Tibial artery (tissue), 4 donors: ENCODE measurements around the gene LOXHD1.

Experiments
- DNase-seq, 2 donors: peaks; one replicate each; pipeline ENCODE4 v3.0.0-alpha.2; 2019
- H3K27ac ChIP-seq, 2 donors: fragments of 200-600 bp; sonication (generic) in 1 of 2; 1 replicate in 1 of 2; 2 replicates in 1 of 2; pipeline ENCODE4 v1.5.1; 2018 to 2019; ENCODE audit warnings: mild to moderate bottlenecking in 1 of 2
- H3K27me3 ChIP-seq, 2 donors: fragments of 200-600 bp; sonication (generic) in 1 of 2; one replicate each; pipeline versions ENCODE4 v1.5.1 to v1.6.0; 2016 to 2019
- H3K36me3 ChIP-seq, 3 donors: fragments of 200-600 bp; sonication (generic) in 2 of 3; one replicate each; pipeline ENCODE4 v1.5.1; 2016 to 2019; ENCODE audit warnings: mild to moderate bottlenecking in 2 of 3
- H3K4me1 ChIP-seq, 4 donors: fragments of 200-600 bp; sonication (generic) in 2 of 4; 1 replicate in 3 of 4; 2 replicates in 1 of 4; pipeline ENCODE4 v1.5.1; 2016 to 2019
- H3K4me3 ChIP-seq, 2 donors: fragments of 200-600 bp; sonication (generic) in 1 of 2; 1 replicate in 1 of 2; 2 replicates in 1 of 2; pipeline ENCODE4 v1.5.1; 2018 to 2019; ENCODE audit warnings: mild to moderate bottlenecking in 2 of 2
- H3K9me3 ChIP-seq, 3 donors: fragments of 200-600 bp; sonication (generic) in 1 of 3; one replicate each; pipeline ENCODE4 v1.5.1; 2016 to 2019
- CTCF ChIP-seq, 2 experiments: fragments of 200-600 bp in 1 of 2; fragments of 450-650 bp in 1 of 2; IDR thresholded peaks; one replicate each; pipeline ENCODE4 v1.5.1; 2017 to 2019; ENCODE audit warnings: antibody characterized with exemption in 2 of 2, mild to moderate bottlenecking in 1 of 2, moderate library complexity in 1 of 2
- intact Hi-C: fragments of 100-400 bp; cut with DNase I; formaldehyde crosslinking; loops from one replicate; pipeline ENCODE4 v1.15.0; 2023; ENCODE audit warnings: low total_unique reads

Gene LOXHD1

DNA sequence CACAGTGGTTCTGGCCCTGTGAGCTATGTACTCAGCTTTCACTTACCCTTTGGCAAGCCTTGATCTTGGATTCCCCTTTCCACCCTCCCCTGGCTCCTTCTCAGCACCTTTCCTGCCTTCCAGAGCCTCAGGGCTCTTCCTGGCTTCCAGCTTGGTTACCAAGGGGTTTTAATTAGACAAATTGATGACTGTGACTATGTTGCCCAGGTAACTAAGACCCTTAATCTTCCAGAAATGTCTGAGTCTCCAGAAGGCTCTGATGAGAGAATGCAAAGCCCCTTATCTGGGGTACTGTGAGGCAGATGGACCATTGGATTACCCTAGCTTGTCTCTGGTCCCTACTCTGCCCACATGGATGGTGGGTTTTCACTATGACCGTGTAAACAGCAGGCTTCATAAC, 174.2 kb downstream of the LOXHD1 start:
- H3K9me3 ChIP-seq, result peaks cover 0 to 9% (median 0%) of the 10 kb centered on the region in 3 donors
- no peaks in the 10 kb centered on the region for H3K4me1 ChIP-seq
- no peak for TF ChIP-seq CTCF (IDR thresholded peaks at IDR 0.05)
- H3K4me3 ChIP-seq, result no peak overlapping the region
- DNase-seq, result no peak
- no peak overlapping the region for H3K27ac ChIP-seq
- intact Hi-C loops, result loop anchor here (5.0 to 10.0 kb wide), 2 partner anchors 201 to 308 kb away; a partner anchor contains a TSS
- peaks cover 0 to 12% of the 10 kb centered on the region in 2 donors for H3K27me3 ChIP-seq
- no peaks in the 10 kb centered on the region for H3K36me3 ChIP-seq

GRCh38 chr18:46481847-46482245, 175.2 kb downstream of the LOXHD1 start:
- no peak for DNase-seq
- no peaks in the 10 kb centered on the region for H3K36me3 ChIP-seq
- TF ChIP-seq CTCF (IDR thresholded peaks at IDR 0.05), result no peak
- peaks cover 0 to 17% of the 10 kb centered on the region in 2 donors for H3K27me3 ChIP-seq
- peaks cover 0 to 9% (median 0%) of the 10 kb centered on the region in 3 donors for H3K9me3 ChIP-seq
- H3K4me3 ChIP-seq, result no peak overlapping the region
- no peaks in the 10 kb centered on the region for H3K4me1 ChIP-seq
- intact Hi-C loops, result loop anchor here (5.0 to 10.0 kb wide), 2 partner anchors 200 to 307 kb away; a partner anchor contains a TSS
- H3K27ac ChIP-seq, result no peak overlapping the region

DNA sequence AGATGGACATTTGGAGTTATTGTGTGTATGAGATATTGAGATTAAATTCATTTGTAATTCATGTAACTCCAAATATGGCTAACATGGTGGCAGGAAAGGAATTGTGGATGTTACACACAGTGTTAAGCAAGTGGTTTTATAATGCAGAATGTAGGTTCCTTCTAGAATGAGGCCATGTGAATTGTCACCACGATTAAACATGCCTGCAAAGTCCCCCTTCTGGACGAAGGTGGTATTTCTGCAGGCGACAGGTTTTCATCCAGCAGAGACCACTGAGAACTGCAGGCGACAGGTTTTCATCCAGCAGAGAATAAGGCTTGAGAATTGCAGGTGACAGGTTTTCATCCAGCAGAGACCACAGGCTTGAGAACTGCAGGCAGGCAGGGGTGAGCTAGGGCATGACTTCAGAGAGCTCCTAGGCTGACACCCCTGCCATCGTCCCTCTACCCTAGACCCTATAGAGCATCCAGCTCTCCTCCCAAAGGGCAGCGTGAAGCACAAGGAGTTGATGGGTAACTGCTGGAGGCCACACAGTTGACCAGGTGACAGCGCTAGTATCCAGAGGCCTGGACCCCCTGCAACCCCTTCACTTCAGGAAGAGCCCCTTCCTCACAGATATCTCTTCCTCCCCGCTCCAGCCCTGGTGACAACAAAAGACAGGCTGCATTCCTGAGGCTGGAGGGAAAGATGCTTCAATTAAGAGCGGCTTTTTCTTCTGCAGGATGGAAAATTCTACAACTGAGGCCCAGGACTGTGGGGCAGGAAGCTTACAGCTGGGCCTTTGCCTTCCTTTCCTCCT, 175.8 kb downstream of the LOXHD1 start:
- no peaks in the 10 kb centered on the region for H3K4me1 ChIP-seq
- no peak overlapping the region for H3K4me3 ChIP-seq
- TF ChIP-seq CTCF (IDR thresholded peaks at IDR 0.05), result peak; percentile 60 to 82
- H3K9me3 ChIP-seq, result peaks cover 0 to 9% (median 0%) of the 10 kb centered on the region in 3 donors
- no peak for DNase-seq
- H3K27ac ChIP-seq, result no peak overlapping the region
- H3K27me3 ChIP-seq, result peaks cover 0 to 16% of the 10 kb centered on the region in 2 donors
- intact Hi-C loops, result loop anchor here (5.0 to 10.0 kb wide), 2 partner anchors 199 to 306 kb away; a partner anchor contains a TSS
- H3K36me3 ChIP-seq, result no peaks in the 10 kb centered on the region

- no peak overlapping the region for H3K27ac ChIP-seq
- no peaks in the 10 kb centered on the region for H3K36me3 ChIP-seq
- intact Hi-C loops, result loop anchor here (5.0 to 10.0 kb wide), 2 partner anchors 198 to 305 kb away; a partner anchor contains a TSS
- H3K27me3 ChIP-seq, result peaks cover 0 to 9% of the 10 kb centered on the region in 2 donors
- no peaks in the 10 kb centered on the region for H3K4me1 ChIP-seq
- peaks cover 0 to 9% (median 0%) of the 10 kb centered on the region in 3 donors for H3K9me3 ChIP-seq
- DNase-seq, result no peak
- TF ChIP-seq CTCF (IDR thresholded peaks at IDR 0.05), result no peak
- no peak overlapping the region for H3K4me3 ChIP-seq
These were observed 176.8 kb downstream of the LOXHD1 start for GRCh38 chr18:46480226-46480625.

- no peak for TF ChIP-seq CTCF (IDR thresholded peaks at IDR 0.05)
- intact Hi-C loops, result no loop called here
These were observed 178.2 kb downstream of the LOXHD1 start for GRCh38 chr18:46478796-46479195.

More at GRCh38 chr18:46478796-46479195, 178.2 kb downstream of the LOXHD1 start:
- Histone ChIP-seq H3K9me3 (peaks cover 0 to 9% (median 0%) of the 10 kb centered on the region in 3 donors), H3K36me3 (no peaks in the 10 kb centered on the region), H3K27ac (no peak overlapping the region), H3K27me3 (peaks cover 0 to 5% of the 10 kb centered on the region in 2 donors), H3K4me3 (no peak overlapping the region), H3K4me1 (no peaks in the 10 kb centered on the region)
- no peak for DNase-seq
